ENCODE measurements around the gene SNRPD2.
"Not testable (repeated sequence)": the region's sequence is repeated elsewhere in the genome, so short reads cannot be mapped to it uniquely, and the experiment has no call there.

SNRPD2 gene

DNA sequence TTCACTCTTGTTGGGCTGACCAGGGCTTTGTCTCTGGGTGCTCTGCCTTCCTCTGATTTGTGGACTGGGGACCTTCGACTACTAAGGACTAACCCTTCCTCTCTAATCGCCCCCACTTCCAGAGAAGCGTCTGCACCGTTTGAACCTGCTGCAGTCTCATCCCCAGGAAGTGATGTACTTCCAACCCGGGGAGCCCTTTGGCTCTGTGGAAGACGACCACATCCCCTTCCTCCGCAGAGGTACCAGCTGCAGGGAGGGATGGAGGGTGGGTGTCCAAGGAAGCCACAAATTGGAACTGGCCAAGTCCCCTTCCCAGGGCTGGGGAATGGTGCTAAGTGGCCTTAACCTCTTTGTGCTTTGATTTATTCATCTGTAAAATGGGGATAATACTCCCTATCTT lies 9.9 kb upstream of the SNRPD2 start:
- no peak for DNase-seq

DNA sequence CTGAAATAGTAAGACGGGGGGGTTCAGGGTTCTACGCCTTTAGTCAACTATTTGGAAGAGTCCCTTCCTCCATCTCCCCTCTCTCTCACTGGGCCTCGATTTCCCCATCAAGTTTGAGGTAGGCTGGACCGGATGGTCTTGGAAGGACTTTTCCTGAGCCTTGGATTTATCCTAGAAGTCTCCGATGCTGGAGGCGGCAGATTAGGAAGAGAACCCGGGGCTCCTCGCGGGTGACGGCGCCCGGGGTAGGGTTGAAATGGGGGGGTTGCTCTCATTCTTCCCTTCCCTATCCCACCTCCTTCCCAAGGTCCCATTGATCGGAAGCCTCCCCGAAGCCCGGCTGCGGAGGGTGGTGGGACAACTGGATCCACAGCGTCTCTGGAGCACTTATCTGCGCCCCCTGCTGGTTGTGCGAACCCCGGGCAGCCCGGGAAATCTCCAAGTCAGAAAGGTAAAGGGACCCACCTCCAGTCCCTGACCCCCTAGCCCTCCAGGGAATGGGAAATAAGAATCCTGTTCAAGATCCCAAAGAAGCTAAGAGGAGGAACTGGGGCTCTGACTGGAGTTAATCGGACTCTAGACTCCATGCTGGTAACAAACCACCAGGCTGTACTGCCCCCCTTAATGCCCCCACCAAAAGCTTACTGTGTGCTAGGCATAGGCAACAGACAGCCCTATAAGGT lies 1.5 kb upstream of the SNRPD2 start:
- peak; percentile 75 for DNase-seq

DNA sequence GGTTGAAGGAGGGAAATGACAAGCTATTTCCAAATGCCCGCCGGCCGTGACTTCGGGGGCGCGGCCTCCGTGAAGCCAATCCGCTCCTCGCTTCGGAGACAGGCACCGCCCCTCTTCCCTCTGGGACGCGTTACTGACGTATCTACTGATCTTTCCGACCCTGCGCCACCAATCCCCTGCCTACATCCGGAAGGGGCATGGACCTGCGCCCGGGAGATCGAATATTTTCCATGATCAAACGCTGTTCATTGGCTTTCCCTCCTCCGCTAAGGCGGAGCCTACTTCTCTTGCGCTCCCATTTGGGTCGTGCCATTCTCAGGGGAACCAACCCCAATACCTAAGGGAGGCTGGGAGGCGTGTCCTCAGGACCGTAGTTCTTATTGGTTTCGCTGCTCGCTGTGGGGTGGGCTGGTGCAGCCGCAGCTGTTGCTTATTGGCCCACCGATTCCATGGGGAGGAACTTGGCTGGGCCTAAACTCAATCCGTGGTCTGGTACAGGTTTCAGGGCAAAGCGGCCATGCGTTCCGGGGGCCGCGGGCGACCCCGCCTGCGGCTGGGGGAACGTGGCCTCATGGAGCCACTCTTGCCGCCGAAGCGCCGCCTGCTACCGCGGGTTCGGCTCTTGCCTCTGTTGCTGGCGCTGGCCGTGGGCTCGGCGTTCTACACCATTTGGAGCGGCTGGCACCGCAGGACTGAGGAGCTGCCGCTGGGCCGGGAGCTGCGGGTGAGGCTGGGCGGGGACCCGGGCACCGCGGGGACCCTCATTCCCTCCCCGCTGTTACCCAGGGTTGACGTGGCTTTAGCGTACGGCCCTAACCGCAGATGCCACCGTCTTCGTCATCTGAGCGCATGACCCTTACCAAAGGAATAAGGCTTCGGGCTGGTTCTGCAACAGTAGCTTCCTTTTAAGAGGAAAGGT lies 693 bp upstream of the SNRPD2 start, which contains the start of gene QPCTL:
TSS of gene QPCTL (plus strand) at position 480 of the 919 bp plus-strand sequence. CDS start at position 518, 38 bp downstream.
- peak; percentile 100 for DNase-seq

DNA sequence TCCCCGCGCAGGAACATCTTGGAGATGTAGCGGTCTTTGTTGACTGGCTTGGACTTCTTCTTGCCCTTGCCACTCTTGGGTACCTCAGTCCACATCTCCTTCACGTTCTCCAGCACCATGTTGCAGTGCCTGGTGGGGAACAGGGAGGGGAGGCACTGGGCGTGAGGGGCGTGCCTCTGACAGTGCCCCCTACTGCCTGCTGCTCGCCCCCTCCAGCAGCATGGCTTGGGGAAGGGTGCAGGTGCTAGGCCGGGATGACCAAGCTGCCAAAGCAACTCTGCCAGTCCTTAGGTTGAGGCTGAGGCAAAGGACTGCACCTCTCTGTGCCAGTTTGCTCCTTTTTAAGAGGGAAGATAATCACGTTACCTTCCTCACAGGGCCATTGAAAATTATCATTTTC lies 4.2 kb downstream of the SNRPD2 start:
- DNase-seq = no peak

DNA sequence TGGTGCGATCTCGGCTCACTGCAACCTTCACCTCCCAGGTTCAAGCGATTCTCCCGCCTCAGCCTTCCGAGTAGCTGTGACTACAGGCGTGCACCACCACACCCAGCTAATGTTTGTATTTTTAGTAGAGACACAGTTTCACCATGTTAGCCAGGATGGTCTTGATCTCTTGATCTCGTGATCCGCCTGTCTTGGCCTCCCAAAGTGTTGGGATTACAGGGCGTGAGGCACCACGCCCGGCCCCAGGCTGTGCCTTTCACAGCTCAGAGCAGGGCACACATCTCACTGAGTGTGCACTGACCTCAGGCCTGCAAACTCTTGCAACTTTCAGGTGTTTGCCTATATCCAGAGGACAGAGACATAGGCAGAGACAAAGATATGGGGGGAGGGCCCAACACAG lies 6.7 kb downstream of the SNRPD2 start:
- DNase-seq = not testable (repeated sequence)

DNA sequence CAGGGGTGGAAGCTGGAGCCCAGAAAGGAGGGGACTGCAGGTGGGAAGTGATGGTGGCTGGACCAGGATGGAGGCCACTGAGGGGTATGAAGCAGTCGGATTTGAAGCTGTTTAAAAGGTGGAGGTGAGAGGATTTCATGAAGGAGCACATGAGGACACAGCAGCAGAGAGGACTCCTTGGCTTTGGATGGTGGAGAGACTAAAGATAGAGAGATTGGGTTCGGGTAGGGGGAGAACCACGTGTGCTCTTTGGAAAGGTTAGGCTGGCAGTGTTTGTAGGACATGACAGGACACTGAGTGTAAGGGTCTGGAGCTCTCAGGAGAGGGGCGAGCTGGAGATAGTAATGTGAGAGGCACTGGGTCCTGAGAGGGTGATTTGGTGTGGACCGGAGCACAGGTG lies 8.8 kb downstream of the SNRPD2 start:
- DNase-seq = no peak

DNA sequence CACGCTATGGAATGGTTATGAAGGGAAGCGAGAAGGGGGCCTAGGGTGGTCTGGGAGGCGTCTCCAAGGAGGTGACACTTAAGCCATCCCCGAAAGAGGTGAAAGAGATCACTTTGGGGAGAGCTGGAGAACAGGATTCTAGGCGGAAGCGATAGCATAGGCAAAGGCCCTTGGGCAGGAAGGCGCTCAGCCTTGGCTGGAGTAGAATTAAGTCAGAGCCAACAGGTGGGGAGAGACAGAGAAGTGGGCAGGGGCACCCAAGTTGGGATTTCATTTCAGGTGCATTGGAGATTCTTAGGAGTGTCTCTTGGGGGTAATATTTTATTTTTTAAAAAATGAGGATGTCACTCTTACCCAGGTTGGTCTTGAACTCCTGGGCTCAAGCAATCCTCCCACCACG lies 9.6 kb downstream of the SNRPD2 start:
- no peak for DNase-seq

DNA sequence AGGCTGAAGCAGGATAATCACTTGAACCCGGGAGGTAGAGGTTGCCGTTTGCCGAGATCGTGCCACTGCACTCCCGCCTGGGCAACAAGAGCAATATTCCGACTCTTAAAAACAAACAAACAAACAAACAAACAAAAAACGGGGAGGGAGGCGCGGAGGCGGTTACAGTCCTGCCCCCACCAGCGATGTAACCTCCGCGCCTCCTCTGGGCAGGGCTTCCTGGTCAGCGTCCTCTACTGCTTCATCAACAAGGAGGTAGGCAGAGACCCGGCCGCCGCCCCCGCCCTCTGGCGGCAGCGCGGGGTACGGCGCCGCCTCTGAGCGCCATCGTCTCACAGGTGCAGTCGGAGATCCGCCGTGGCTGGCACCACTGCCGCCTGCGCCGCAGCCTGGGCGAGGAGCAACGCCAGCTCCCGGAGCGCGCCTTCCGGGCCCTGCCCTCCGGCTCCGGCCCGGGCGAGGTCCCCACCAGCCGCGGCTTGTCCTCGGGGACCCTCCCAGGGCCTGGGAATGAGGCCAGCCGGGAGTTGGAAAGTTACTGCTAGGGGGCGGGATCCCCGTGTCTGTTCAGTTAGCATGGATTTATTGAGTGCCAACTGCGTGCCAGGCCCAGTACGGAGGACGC lies 10.2 kb downstream of the SNRPD2 start:
- peak; percentile 83 for DNase-seq

DNA sequence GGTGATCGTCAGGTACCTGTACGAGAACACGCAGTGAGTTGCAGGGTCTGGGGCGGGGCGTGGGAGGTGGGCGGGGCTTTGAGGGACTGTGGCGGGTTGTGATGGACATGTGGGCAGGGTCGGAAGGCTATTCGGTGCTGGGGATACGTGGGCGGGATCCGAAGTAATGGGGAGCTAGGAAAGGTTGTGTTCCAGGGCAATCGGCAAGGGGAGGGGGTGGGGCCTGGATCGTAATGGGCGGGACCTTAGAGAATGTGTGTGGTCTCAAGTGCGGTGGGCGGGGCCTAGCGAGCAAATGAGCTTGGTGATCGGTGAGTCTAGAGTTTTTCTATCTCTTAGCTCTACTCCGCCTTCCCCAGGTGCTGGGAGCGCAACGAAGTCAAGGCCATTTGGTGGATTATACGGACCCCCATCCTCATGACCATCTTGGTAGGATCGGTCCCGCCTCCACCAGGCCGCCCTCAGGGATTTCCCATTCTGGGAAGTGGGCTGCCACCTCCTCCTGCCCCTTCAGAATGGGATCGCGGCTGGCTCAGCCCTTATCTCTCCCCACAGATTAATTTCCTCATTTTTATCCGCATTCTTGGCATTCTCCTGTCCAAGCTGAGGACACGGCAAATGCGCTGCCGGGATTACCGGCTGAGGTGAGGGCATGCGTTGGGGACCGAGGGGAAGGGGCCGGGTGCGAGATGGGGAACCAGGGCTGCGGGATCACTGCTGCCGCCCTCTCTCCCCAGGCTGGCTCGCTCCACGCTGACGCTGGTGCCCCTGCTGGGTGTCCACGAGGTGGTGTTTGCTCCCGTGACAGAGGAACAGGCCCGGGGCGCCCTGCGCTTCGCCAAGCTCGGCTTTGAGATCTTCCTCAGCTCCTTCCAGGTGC lies 14.2 kb downstream of the SNRPD2 start:
- peak; percentile 95 for DNase-seq

DNA sequence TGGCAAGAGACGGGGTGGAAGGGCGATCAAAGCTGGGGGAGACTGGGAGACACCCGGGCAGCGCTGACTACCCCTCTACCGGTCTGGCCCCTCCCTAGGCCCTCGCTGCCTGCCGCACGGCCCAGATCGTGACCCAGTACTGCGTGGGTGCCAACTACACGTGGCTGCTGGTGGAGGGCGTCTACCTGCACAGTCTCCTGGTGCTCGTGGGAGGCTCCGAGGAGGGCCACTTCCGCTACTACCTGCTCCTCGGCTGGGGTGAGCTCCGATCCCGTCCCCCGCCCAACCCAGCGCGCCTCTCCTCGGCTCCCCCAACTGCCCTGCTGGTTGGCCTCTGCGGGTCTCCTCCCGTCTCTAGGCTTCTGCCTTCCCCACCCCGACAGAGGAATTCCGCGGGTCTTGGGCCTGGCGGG lies 14.9 kb downstream of the SNRPD2 start:
- no peak for DNase-seq

DNA sequence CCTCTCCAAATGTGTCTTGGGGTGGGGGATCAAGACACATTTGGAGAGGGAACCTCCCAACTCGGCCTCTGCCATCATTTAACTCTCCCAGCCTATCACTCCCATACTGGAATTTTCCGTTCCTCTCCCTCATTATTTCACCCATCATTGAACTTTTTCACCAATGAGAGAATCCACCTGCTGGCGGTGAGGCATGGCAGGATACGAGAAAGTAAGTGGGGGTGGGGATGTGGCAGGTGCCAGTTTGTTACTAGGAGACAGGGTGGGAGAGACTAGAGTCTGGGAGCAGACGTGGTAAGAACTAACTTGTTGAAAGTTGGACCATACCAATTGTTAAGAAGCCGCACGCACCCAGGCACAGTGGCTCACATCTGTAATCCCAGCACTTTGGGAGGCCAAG lies 16.8 kb downstream of the SNRPD2 start:
- DNase-seq = no peak

DNA sequence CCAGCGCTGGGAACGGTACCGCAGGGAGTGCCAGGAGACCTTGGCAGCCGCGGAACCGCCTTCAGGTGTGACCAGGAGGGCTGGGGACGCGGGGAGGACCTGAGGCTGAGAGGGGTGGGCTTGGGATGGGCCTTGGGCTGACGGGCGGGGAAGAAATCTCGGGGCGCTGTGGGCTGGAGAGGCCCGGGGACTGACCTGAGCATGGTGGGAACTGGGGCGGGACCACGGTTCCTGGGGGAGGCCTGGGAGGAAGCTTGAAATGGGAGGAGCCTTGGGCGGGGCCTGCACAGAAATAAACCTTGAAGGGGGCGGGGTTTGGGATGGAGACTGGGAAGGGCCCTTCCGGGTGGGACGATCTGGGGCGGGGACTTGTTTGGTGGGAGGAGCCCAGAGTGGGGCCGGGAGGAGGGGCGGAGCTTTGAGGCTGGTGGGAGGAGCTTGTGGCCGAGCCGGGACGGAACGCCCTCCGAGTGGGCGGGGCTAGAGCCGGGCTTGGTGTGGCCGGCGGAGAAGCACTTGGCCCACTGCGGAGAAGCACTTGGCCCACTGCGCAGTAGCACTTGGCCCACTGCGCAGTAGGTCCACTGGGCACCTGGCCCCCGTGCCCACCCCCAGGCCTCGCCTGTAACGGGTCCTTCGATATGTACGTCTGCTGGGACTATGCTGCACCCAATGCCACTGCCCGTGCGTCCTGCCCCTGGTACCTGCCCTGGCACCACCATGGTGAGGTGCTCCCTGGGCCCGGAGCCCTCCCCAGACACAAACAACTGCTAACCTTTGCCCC lies 20.9 kb downstream of the SNRPD2 start:
- DNase-seq = peak; percentile 77

DNA sequence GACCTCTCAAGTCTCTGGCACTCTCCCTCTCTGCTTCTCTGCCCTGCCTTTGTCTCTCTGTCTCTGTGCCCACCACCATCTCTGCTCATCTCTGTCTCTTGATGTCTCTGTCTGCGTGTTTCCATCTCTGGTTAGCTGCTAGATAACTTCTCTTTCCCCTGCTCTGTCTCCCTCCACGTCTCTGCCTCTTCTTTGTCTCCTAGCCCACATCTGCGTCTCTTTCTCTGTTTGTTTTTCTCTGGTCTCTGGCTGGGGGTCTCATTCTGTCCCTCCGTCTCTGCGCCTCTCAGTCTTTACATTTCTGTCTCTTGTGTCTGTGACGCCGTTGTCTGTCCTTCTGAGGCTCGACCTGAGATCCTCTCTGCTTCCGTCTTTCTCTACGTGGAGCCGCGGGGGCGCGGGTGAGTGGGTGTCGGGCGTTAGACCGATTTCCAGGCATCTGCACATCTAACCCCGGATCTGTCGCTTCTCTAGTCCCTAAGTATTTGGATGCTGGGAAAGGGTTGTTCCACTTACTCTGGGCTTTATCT lies 23.3 kb downstream of the SNRPD2 start:
- DNase-seq = no peak

DNA sequence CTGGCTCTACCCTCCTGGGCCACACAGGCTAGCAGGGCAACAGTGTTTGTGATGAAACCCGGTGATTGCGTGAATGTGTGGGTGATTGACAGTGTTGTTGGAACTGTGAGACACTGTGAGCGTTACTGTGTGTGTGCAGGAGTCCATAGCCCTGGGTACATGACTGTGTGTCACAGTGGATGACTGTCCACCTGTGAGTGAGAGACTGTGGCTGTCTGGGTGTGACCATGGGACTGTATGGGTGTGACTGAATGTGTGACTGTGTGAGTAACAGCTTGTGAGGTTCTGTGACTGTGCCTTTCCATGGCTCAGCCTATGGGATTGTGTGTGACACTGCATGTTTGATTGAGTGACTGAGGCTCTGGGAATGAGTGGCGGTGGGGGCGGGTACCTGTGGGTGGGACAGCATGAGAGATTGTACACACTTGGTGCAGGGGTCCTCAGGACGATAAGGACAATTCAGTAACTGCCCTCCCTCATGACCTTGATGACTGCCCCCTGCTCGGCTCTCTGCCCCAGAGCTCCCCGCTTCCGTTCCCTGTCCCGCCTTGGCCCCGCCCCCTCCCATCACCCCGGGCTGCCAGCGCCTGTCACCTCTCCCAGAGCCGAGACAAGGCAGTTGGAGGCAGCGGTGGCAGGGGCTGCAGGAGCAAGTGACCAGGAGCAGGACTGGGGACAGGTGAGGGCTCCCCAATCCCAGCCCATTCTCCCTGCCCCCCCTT lies 24.0 kb downstream of the SNRPD2 start, which contains the start of gene GIPR:
TSS of gene GIPR (plus strand) at position 602 of the 722 bp plus-strand sequence. CDS start 1,300 bp downstream, outside the sequence.
- peak; percentile 37 for DNase-seq

DNA sequence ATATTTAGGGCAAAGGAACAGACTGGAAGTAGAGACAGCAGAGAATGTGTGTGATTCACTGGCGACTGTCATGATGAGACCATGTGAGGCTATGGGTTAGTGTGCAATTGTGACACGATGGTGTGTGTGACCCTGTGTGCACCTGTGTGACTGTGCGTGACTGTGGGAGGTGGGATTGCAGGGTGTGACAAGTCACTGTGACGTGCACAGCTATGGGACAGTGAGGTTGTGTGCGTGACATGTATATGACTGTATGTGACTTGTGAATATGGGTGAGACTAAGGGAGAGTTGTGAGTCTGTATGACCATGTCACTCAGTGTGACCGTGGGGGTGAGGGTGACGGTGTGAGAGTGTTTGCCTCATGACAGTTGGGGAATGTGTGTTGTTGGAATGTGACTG lies 27.2 kb downstream of the SNRPD2 start:
- DNase-seq = no peak

DNA sequence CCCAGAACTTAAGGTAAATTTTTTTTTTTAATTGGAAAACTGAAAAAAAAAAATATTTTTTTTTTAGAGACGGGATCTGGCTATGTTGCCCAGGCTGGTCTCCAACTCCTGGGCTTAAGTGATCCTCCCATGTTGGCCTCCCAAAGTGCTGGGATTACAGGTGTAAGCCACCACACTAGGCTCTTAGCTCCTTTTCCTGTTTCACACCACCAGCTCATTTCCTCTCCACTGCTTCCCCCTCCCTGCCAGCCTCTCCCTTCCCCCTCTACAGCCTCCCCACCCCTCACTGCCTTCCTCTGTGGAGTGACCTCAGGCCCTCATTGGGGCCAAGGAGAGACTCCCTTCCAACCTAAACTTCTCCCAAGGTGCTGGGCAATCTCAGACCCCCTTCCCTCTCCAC lies 28.0 kb downstream of the SNRPD2 start:
- no peak for DNase-seq

DNA sequence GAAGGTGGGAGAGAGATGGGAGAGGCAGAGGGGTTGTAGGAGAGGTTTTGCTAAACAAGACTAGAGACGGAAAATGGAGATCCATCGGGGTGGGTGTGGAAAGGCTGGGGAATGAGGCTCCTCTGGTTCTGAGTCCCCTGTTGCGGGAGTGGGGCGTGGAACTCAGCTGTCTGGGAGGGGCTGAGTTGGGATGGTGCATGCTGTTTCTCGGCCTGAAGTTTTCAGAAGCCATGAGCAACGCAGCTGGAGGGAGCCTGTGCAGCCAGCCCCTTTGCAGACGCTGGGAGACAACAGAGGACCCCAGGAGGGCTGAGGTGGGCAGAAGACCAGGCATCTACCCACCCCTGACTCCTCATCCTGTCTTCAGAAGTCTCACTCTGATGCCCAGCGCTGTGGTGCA lies 31.1 kb downstream of the SNRPD2 start:
- DNase-seq = no peak

DNA sequence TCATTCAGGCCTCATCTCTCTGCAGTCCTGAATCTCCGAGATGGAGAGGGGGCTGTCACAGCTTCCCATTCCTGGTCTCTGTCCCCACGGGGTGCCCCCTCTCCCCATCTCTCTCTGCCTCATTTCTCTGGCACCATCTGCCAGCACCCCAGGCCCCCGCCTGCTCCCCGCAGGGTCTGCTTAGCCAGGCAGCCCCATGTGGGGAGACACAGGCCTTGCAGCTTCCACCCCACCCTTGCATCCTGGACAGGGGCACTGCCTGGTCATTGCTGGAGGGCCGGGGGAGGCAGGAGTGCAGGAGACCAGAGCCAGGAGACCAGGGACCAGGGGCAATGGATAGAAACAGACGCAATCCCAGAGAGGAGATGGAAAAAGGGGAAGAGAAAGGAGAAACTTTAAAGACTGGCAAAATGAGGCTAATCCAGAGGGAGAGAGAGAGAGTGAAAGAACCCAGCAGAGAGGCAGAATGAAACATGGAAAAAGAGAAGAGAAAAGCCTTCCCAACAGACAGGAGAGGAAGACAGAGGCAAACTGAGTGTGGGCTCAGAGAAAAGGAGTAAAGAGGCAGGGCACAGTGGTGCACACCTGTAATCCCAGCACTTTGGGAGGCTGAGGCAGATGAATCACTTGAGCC lies 32.5 kb downstream of the SNRPD2 start:
- DNase-seq = no peak

DNA sequence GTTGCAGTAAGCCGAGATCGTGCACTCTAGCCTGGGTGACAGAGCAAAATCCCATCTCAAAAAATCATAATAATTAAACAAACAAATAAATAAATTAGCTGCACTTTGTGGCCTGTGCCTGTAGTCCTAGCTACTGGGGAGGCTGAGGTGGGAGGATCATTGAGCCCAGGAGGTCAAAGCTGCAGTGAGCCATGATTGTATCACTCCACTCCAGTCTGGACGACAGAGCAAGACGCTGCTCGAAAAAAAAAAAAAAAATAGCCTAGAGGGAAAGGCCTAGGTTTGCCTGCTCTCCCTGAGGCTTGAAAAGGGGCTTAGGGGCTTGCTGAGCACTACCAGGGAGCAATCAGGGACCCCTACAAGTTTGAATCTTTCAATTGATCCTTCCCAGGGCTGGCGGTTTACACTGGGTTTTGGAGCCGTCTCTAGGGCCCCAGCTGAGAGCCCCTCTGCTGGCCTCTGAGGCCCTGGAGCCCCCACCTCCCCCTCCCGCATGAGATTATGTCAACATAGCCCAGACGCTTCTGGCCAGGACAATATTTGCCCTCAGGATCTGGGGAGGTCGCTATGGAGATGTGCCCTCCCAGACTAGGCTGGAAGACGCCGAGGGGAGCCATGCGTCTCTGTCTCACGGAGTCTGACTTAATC lies 34.1 kb downstream of the SNRPD2 start:
- no peak for DNase-seq

DNA sequence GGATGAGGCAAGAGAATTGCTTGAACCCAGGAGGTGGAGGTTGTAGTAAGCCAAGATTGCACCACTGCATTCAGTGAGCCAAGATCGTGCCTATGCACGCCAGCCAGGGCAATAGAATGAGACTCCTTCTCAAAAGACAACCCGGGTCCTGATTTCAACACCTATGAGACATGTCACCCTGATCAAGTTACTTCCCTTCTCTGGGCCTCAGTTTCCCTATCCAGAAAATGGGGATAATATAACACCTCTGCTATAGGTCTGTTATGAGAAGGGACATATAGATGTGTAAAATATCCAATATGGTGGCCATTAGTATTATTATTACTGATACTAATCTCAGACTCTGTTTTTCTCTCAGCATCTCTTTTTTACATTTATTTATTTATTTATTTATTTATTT lies 36.7 kb downstream of the SNRPD2 start:
- no peak for DNase-seq
